22Rv1 (cell line): ENCODE results near the gene AZIN2.
A peak's percentile ranks its signal among the peaks of the same experiment; 100 is the strongest.

Experiments
- H3K27ac ChIP-seq: fragments of 450-650 bp; 2 replicates; pipeline ENCODE4 v1.5.1; 2017
- CTCF ChIP-seq: fragments of 450-650 bp; IDR thresholded peaks from 2 replicates; pipeline ENCODE4 v1.5.1; 2017; ENCODE audit warnings: mild to moderate bottlenecking
- ZFX ChIP-seq: fragments of 450-650 bp; IDR thresholded peaks from 2 replicates; pipeline ENCODE4 v1.6.1; 2017; ENCODE audit warnings: antibody characterized with exemption, borderline replicate concordance

Gene AZIN2

GRCh38 chr1:33047839-33048305 is 33.1 kb upstream of the AZIN2 start:
- no peak for TF ChIP-seq ZFX
- TF ChIP-seq CTCF = no peak
- H3K27ac ChIP-seq = no peak overlapping the region

- no peak for TF ChIP-seq CTCF
- TF ChIP-seq ZFX = no peak
- no peak overlapping the region for H3K27ac ChIP-seq
These were observed 32.5 kb upstream of the AZIN2 start for GRCh38 chr1:33048426-33048825.

- no peak for TF ChIP-seq CTCF
- TF ChIP-seq ZFX = no peak
- no peak overlapping the region for H3K27ac ChIP-seq
These were observed 31.6 kb upstream of the AZIN2 start for GRCh38 chr1:33049371-33049770.

- TF ChIP-seq ZFX (no peak), CTCF (no peak)
- no peak overlapping the region for H3K27ac ChIP-seq
These were observed 30.5 kb upstream of the AZIN2 start for GRCh38 chr1:33050221-33051076.

GRCh38 chr1:33055210-33056008 is 25.5 kb upstream of the AZIN2 start:
- TF ChIP-seq CTCF (peak; percentile 88), ZFX (no peak)
- H3K27ac ChIP-seq = no peak overlapping the region

- no peak overlapping the region for H3K27ac ChIP-seq
- no peak for TF ChIP-seq CTCF
These were observed 24.5 kb upstream of the AZIN2 start for GRCh38 chr1:33056426-33056825.

GRCh38 chr1:33057095-33057494 is 23.9 kb upstream of the AZIN2 start:
- H3K27ac ChIP-seq = no peak overlapping the region
- no peak for TF ChIP-seq ZFX
- no peak for TF ChIP-seq CTCF
